H1 (cell line): ENCODE results near the gene CCDC28A. TPM values are rescaled to one million over a fixed set of nuclear protein-coding genes. Genes with fewer than 3 reads are reported as not detected.

Source experiments
- CTCF ChIA-PET: fragments of 300-600 bp; sonication (Branson Sonifier 250); formaldehyde crosslinking; loops from one replicate; lab custom pipeline; 2021; ENCODE audit not compliant: partially characterized antibody; lab: Charles Lee
- POLR2A ChIA-PET: fragments of 300-600 bp; sonication (Branson Sonifier 250); formaldehyde crosslinking; loops from one replicate; lab custom pipeline; 2021; ENCODE audit warnings: inconsistent platforms; ENCODE audit not compliant: partially characterized antibody; lab: Charles Lee
- DNase-seq, 2 experiments: peaks; one replicate each; pipeline versions ENCODE4 v3.0.0 to v3.0.0-alpha.2; 2010 to 2022; ENCODE audit warnings: low spot score in 2 of 2, low read depth in 1 of 2, mixed read lengths in 1 of 2
- FAIRE-seq: peaks from 2 replicates; lab custom pipeline; 2011; peaks lifted over from hg19 to GRCh38; lab: Jason Lieb, UNC
- H2AFZ ChIP-seq: 2 replicates; pipeline ENCODE4 v1.8.1; 2012; ENCODE audit warnings: low read length, inconsistent platforms
- H2AK5ac ChIP-seq: 2 replicates; pipeline ENCODE4 v1.6.1; 2013; ENCODE audit warnings: low read depth, low read length
- H2BK120ac ChIP-seq: replicated peaks from 2 replicates; pipeline ENCODE3; 2013; ENCODE audit warnings: low read depth, low read length, inconsistent platforms
- H2BK12ac ChIP-seq: 2 replicates; pipeline ENCODE4 v1.6.1; 2013; ENCODE audit warnings: low read depth, low read length
- H2BK15ac ChIP-seq: 2 replicates; pipeline ENCODE4 v1.6.1; 2013; ENCODE audit warnings: low read length
- H2BK20ac ChIP-seq: 2 replicates; pipeline ENCODE4 v1.6.1; 2013; ENCODE audit warnings: low read length
- H2BK5ac ChIP-seq: 2 replicates; pipeline ENCODE4 v1.6.1; 2013; ENCODE audit warnings: low read depth, low read length
- H3K14ac ChIP-seq: 2 replicates; pipeline ENCODE4 v1.6.1; 2013; ENCODE audit warnings: inconsistent platforms; ENCODE audit not compliant: insufficient read length
- H3K18ac ChIP-seq: 2 replicates; pipeline ENCODE4 v1.6.1; 2013; ENCODE audit warnings: low read length; ENCODE audit errors: extremely low read depth
- H3K23ac ChIP-seq: 2 replicates; pipeline ENCODE4 v1.6.1; 2013; ENCODE audit warnings: inconsistent platforms; ENCODE audit not compliant: insufficient read length
- H3K23me2 ChIP-seq: 2 replicates; pipeline ENCODE4 v1.6.1; 2013; ENCODE audit warnings: low read depth, low read length
- H3K27ac ChIP-seq: 2 replicates; pipeline ENCODE4 v1.6.1; 2011; ENCODE audit warnings: low read depth, low read length, inconsistent platforms
- H3K27me3 ChIP-seq, 4 experiments: replicated peaks in 1 of 4; 1 replicate in 1 of 4; 2 replicates in 3 of 4; pipeline versions ENCODE4 v1.6.1 to v1.8.1; 2011 to 2013; ENCODE audit warnings: low read length in 3 of 4, mild to moderate bottlenecking in 3 of 4, inconsistent platforms in 2 of 4, mixed read lengths in 2 of 4, moderate library complexity in 1 of 4; ENCODE audit not compliant: control insufficient read depth in 3 of 4, insufficient read depth in 3 of 4; ENCODE audit errors: extremely low read depth in 1 of 4
- H3K36me3 ChIP-seq, 4 experiments: 2 replicates each; pipeline versions ENCODE4 v1.6.1 to v1.8.1; 2011 to 2013; ENCODE audit warnings: mild to moderate bottlenecking in 4 of 4, low read length in 3 of 4, moderate library complexity in 2 of 4, control low read depth in 1 of 4, inconsistent platforms in 1 of 4; ENCODE audit not compliant: insufficient read depth in 4 of 4, control insufficient read depth in 2 of 4
- H3K4ac ChIP-seq: replicated peaks from 2 replicates; pipeline ENCODE3; 2013; ENCODE audit warnings: low read length, low read depth, mixed read lengths, inconsistent platforms; ENCODE audit not compliant: insufficient read length
- H3K4me1 ChIP-seq, 4 experiments: replicated peaks in 1 of 4; 1 replicate in 1 of 4; 2 replicates in 3 of 4; pipeline versions ENCODE4 v1.6.1 to v1.8.1; 2011 to 2013; ENCODE audit warnings: low read length in 3 of 4, inconsistent platforms in 2 of 4, mixed read lengths in 1 of 4; ENCODE audit not compliant: insufficient read depth in 4 of 4, control insufficient read depth in 3 of 4
- H3K4me2 ChIP-seq, 2 experiments: 2 replicates each; pipeline versions ENCODE4 v1.6.1 to v1.8.1; 2011 to 2013; ENCODE audit warnings: low read depth in 2 of 2, low read length in 2 of 2, control low read depth in 1 of 2, inconsistent platforms in 1 of 2, mild to moderate bottlenecking in 1 of 2; ENCODE audit not compliant: insufficient read depth in 1 of 2
- H3K4me3 ChIP-seq, 4 experiments: fragments of 200-600, 300-600 bp in 1 of 4; sonication (generic), shearing (Covaris generic), sonication (Bioruptor Twin) in 1 of 4; 2 replicates each; pipeline versions ENCODE4 v1.5.1 to v1.8.1; 2011 to 2016; ENCODE audit warnings: low read length in 4 of 4, low read depth in 3 of 4, control low read depth in 2 of 4, inconsistent platforms in 2 of 4, mild to moderate bottlenecking in 2 of 4, mixed read lengths in 1 of 4, moderate library complexity in 1 of 4; ENCODE audit not compliant: insufficient read depth in 2 of 4; ENCODE audit errors: extremely low read depth in 1 of 4
- H3K56ac ChIP-seq: replicated peaks from 2 replicates; pipeline ENCODE3; 2013; ENCODE audit warnings: low read depth, mild to moderate bottlenecking, mixed read lengths, low read length, inconsistent platforms; ENCODE audit not compliant: insufficient read length
- H3K79me1 ChIP-seq: 2 replicates; pipeline ENCODE4 v1.6.1; 2013; ENCODE audit warnings: low read depth, low read length, control low read depth
- H3K79me2 ChIP-seq, 2 experiments: 2 replicates each; pipeline versions ENCODE4 v1.6.1 to v1.8.1; 2012 to 2013; ENCODE audit warnings: low read length in 2 of 2, mild to moderate bottlenecking in 2 of 2, inconsistent platforms in 1 of 2; ENCODE audit not compliant: insufficient read depth in 2 of 2, control insufficient read depth in 1 of 2
- H3K9ac ChIP-seq, 4 experiments: replicated peaks in 1 of 4; 1 replicate in 1 of 4; 2 replicates in 3 of 4; pipeline versions ENCODE4 v1.6.1 to v1.8.1; 2011 to 2013; ENCODE audit warnings: low read depth in 3 of 4, low read length in 3 of 4, control low read depth in 2 of 4, mild to moderate bottlenecking in 2 of 4, moderate library complexity in 2 of 4, inconsistent platforms in 1 of 4; ENCODE audit errors: extremely low read depth in 1 of 4
- H3K9me3 ChIP-seq, 2 experiments: 2 replicates each; pipeline versions ENCODE4 v1.6.1 to v1.8.1; 2012 to 2013; ENCODE audit warnings: mild to moderate bottlenecking in 2 of 2, moderate library complexity in 2 of 2, control low read depth in 1 of 2, inconsistent platforms in 1 of 2, low read depth in 1 of 2, low read length in 1 of 2, mixed read lengths in 1 of 2; ENCODE audit not compliant: insufficient read depth in 2 of 2
- H4K20me1 ChIP-seq, 2 experiments: replicated peaks in 1 of 2; 2 replicates each; pipeline versions ENCODE3 to v1.8.1; 2011 to 2013; ENCODE audit warnings: inconsistent platforms in 2 of 2, low read length in 2 of 2, mild to moderate bottlenecking in 1 of 2; ENCODE audit not compliant: insufficient read depth in 2 of 2, control insufficient read depth in 1 of 2
- H4K5ac ChIP-seq: 2 replicates; pipeline ENCODE4 v1.6.1; 2013; ENCODE audit warnings: low read length, low read depth, mixed read lengths, inconsistent platforms; ENCODE audit not compliant: insufficient read length
- H4K8ac ChIP-seq: 2 replicates; pipeline ENCODE4 v1.8.0; 2013; ENCODE audit warnings: mild to moderate bottlenecking, moderate library complexity, low read length, inconsistent platforms; ENCODE audit not compliant: insufficient read depth; ENCODE audit errors: extremely low read depth
- H4K91ac ChIP-seq: replicated peaks from 2 replicates; pipeline ENCODE3; 2013; ENCODE audit warnings: low read length, mixed read lengths, inconsistent platforms; ENCODE audit not compliant: insufficient read length
- BACH1 ChIP-seq: IDR thresholded peaks from 2 replicates; pipeline ENCODE4 v1.6.1; 2012; ENCODE audit warnings: low read length, improper control_type of control experiment
- CTBP2 ChIP-seq: IDR thresholded peaks from 2 replicates; pipeline ENCODE4 v1.7.0; 2011; ENCODE audit warnings: borderline replicate concordance, mild to moderate bottlenecking, moderate library complexity, mixed read lengths, low read length; ENCODE audit not compliant: insufficient read depth, insufficient read length
- HDAC2 ChIP-seq, 2 experiments: fragments of 300-600 bp in 1 of 2; sonication (generic) in 1 of 2; IDR thresholded peaks; 2 replicates each; pipeline ENCODE4 v1.6.1; 2011 to 2012; ENCODE audit warnings: low read depth in 2 of 2, low read length in 2 of 2, mild to moderate bottlenecking in 2 of 2, moderate library complexity in 2 of 2, borderline replicate concordance in 1 of 2, inconsistent platforms in 1 of 2
- HDAC6 ChIP-seq: IDR thresholded peaks from one replicate; pipeline ENCODE4 v1.7.1; 2012; ENCODE audit warnings: low read depth, mild to moderate bottlenecking, inconsistent platforms, low read length, moderate library complexity
- MAX ChIP-seq: IDR thresholded peaks from 2 replicates; pipeline ENCODE4 v1.6.1; 2012; ENCODE audit warnings: inconsistent platforms
- WGBS, 2 experiments: shearing (Covaris generic) in 1 of 2; methylation state at CpG; one replicate each; pipeline versions ENCODE4 v1.1.6 to v1.1.7; 2013 to 2015; ENCODE audit warnings: low lambda C conversion rate in 2 of 2, mixed read lengths in 2 of 2, inconsistent platforms in 1 of 2, low coverage in 1 of 2, missing lambda C conversion rate in 1 of 2; ENCODE audit not compliant: insufficient replicate concordance in 2 of 2, insufficient coverage in 1 of 2, insufficient read length in 1 of 2; ENCODE audit errors: extremely low coverage in 1 of 2, missing lambda C conversion rate in 1 of 2; 5-methylcytosine and 5-hydroxymethylcytosine counted together
- polyA plus RNA-seq, 7 experiments: library from polyadenylated mRNA; depleted of rRNA in 3 of 7; stranded (reverse) in 5 of 7; unstranded in 2 of 7; fragments of >200 nt in 5 of 7; fragments of 200-250 nt in 2 of 7; gene quantifications; 1 replicate in 5 of 7; 2 replicates in 1 of 7; 4 replicates in 1 of 7; pipeline versions ENCODE4 v1.2.1 to v1.2.3, GENCODE V29; 2011 to 2013; ENCODE audit warnings: missing spikeins in 2 of 7, mixed read lengths in 2 of 7
- total RNA-seq: library from RNA; stranded (reverse); fragmentation: NEBNext Ultra II Directional; extraction: Animal tissue kit (Norgen Biotek cat#: 25700); gene quantifications from 2 replicates; pipeline ENCODE4 v1.2.1, GENCODE V29; 2021

Gene CCDC28A
- total and polyA plus RNA-seq, 2 of the 8 experiments (the other 6 are each of a cell fraction or from before 2014, with no cell fraction given), result 9.6 to 12.1 TPM

- no peak overlapping the region for H3K4me2 ChIP-seq
- no peak for FAIRE-seq
- no peak overlapping the region for H2AFZ ChIP-seq
- no peak overlapping the region for H2BK20ac ChIP-seq
- no peak overlapping the region for H2BK15ac ChIP-seq
- no peak overlapping the region for H2BK12ac ChIP-seq
- peaks cover 3% of the 10 kb centered on the region; the same call in 1 of the 2 replicates for H3K23me2 ChIP-seq
- no peaks in the 10 kb centered on the region for H3K27me3 ChIP-seq
- no peak overlapping the region for H3K23ac ChIP-seq
- CTCF ChIA-PET, result interaction anchor here (0.7 to 1.5 kb wide), 2 partner anchors 10 to 42 kb away, joined by 3 read pairs; no protein-coding TSS in a partner anchor
- H4K8ac ChIP-seq, result no peak overlapping the region
- no peak overlapping the region for H2AK5ac ChIP-seq
- no peak overlapping the region for H3K18ac ChIP-seq
- WGBS, 2 experiments, result 78% methylated on average over 1 of the region's 1 CpG; no CpG with 5 or more reads in 1 of the 2 experiments
- no peak overlapping the region for H2BK120ac ChIP-seq
- H3K4me1 ChIP-seq, result no peaks in the 10 kb centered on the region
- H3K14ac ChIP-seq, result no peak overlapping the region
- no peaks in the 10 kb centered on the region for H3K9me3 ChIP-seq
- no peaks in the 10 kb centered on the region for H4K20me1 ChIP-seq
- POLR2A ChIA-PET, result no interaction called here
- no peak overlapping the region for H3K27ac ChIP-seq
- H3K4me3 ChIP-seq, result no peak overlapping the region
- H3K9ac ChIP-seq, result no peak overlapping the region
- no peaks in the 10 kb centered on the region for H3K79me2 ChIP-seq
- H3K36me3 ChIP-seq, result no peaks in the 10 kb centered on the region
- no peak overlapping the region for H3K4ac ChIP-seq
- no peaks in the 10 kb centered on the region for H3K79me1 ChIP-seq
- no peak overlapping the region for H4K91ac ChIP-seq
- no peak overlapping the region for H2BK5ac ChIP-seq
- TF ChIP-seq HDAC6 (no peak), CTBP2 (no peak), HDAC2 (IDR thresholded peaks at IDR 0.05; ENCODE audit: borderline replicate concordance in 1 of 2, low read depth in 2 of 2, low read length in 2 of 2) (no peak), MAX (no peak), BACH1 (no peak)
- DNase-seq, result no peak
- H3K56ac ChIP-seq, result no peak overlapping the region
- no peak overlapping the region for H4K5ac ChIP-seq
Observed at GRCh38 chr6:138776659-138777058, 3.1 kb downstream of the CCDC28A start.
